ENCODE results near the gene SLC35F2. TPM values are rescaled to one million over a fixed set of nuclear protein-coding genes. Genes with fewer than 3 reads are reported as not detected.
"Not testable (repeated sequence)": the region's sequence is repeated elsewhere in the genome, so short reads cannot be mapped to it uniquely, and the experiment has no call there.

SLC35F2 gene
- polyA plus RNA-seq (2011; rRNA removed) (0.82 and 1.0 TPM in 2 replicates), polyA minus RNA-seq (2011; rRNA and poly(A)+ RNA removed) (0.21 and 1.8 TPM in 2 replicates)

DNA sequence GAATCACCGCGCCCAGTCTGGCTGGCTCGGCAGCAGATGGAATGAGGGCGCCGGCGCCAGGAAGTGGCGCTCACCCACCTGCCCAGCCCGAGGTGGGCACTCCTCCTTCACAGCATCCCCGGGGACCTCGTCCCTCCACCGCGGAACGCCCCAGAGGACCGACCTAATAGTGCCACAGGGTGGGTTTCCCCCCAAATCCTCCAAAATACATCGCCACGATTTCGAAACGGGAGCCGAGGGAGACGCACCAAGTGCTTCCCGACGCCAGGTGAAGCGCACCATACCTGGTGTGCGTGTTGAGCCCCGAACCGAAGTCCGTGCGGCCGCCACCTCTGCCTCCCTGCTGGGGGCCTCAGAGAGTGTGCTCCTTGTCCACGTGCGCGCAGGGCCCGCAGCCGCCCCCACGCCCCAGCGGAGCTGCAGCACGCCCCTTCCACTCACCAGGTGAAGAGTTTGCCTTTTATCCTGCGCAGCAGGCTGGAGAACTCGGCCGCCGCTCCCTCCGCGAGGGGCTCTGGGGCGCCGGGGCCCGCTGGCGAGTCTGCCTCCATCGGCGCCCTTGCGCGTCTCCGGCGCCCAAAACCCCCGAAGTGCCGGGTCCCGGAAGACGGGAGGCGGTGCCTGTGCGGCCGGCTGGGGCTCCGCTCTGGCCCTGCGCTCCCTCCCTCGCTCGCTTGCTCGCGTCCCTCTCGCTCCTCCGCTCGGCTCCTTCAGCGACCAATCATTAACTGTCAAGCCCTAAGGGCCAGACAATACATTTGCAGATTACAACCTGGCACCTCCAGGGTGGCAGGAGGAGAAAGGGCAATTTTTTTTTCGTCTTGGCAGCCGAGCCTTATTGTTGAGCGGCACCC is at the start of gene SLC35F2:
Gene SLC35F2 (minus strand): TSS at position 571 of the 854 bp plus-strand sequence. CDS start 20 bp downstream, at position 551.
- TF ChIP-seq, protein P1, sequence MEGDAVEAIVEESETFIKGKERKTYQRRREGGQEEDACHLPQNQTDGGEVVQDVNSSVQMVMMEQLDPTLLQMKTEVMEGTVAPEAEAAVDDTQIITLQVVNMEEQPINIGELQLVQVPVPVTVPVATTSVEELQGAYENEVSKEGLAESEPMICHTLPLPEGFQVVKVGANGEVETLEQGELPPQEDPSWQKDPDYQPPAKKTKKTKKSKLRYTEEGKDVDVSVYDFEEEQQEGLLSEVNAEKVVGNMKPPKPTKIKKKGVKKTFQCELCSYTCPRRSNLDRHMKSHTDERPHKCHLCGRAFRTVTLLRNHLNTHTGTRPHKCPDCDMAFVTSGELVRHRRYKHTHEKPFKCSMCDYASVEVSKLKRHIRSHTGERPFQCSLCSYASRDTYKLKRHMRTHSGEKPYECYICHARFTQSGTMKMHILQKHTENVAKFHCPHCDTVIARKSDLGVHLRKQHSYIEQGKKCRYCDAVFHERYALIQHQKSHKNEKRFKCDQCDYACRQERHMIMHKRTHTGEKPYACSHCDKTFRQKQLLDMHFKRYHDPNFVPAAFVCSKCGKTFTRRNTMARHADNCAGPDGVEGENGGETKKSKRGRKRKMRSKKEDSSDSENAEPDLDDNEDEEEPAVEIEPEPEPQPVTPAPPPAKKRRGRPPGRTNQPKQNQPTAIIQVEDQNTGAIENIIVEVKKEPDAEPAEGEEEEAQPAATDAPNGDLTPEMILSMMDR (IDR thresholded peaks at IDR 0.05; ENCODE audit: insufficient read depth, low read depth, low read length): no peak
- H3K36me3 ChIP-seq (ENCODE audit: control insufficient read depth, insufficient read depth, low read length): no peaks in the 10 kb centered on the region
- ChIA-PET POLR2A (no interaction called here), CTCF (no interaction called here)
- H3K27me3 ChIP-seq (ENCODE audit: control insufficient read depth, insufficient read depth, low read length): peaks cover 2% of the 10 kb centered on the region; the same call in 1 of the 2 replicates
- H3K4me3 ChIP-seq (ENCODE audit: low read depth, low read length): peak within 1 kb of the TSS; percentile 64
- no peak for DNase-seq (ENCODE audit: low read depth)

GRCh38 chr11:107908211-107908610 is 49.6 kb upstream of the SLC35F2 start:
- no peak for DNase-seq (ENCODE audit: low read depth)
- TF ChIP-seq, protein P1 (IDR thresholded peaks at IDR 0.05; ENCODE audit: insufficient read depth, low read depth, low read length): no peak
- H3K27me3 ChIP-seq (ENCODE audit: control insufficient read depth, insufficient read depth, low read length): no peaks in the 10 kb centered on the region
- no peaks in the 10 kb centered on the region for H3K36me3 ChIP-seq (ENCODE audit: control insufficient read depth, insufficient read depth, low read length)
- ChIA-PET POLR2A (no interaction called here), CTCF (no interaction called here)
- no peak overlapping the region for H3K4me3 ChIP-seq (ENCODE audit: low read depth, low read length)

GRCh38 chr11:107898270-107898669 is 39.7 kb upstream of the SLC35F2 start:
- ChIA-PET CTCF (interaction anchor here (1.1 to 2.0 kb wide), 4 partner anchors 11 to 322 kb away, joined by 3 to 7 read pairs (median 6); no protein-coding TSS in a partner anchor), POLR2A (no interaction called here)
- Histone ChIP-seq H3K36me3 (ENCODE audit: control insufficient read depth, insufficient read depth, low read length) (no peaks in the 10 kb centered on the region), H3K27me3 (ENCODE audit: control insufficient read depth, insufficient read depth, low read length) (no peaks in the 10 kb centered on the region; the same call in 1 of the 2 replicates), H3K4me3 (ENCODE audit: low read depth, low read length) (no peak overlapping the region)
- TF ChIP-seq, protein P1 (IDR thresholded peaks at IDR 0.05; ENCODE audit: insufficient read depth, low read depth, low read length): peak; percentile 54
- DNase-seq (ENCODE audit: low read depth): no peak

DNA sequence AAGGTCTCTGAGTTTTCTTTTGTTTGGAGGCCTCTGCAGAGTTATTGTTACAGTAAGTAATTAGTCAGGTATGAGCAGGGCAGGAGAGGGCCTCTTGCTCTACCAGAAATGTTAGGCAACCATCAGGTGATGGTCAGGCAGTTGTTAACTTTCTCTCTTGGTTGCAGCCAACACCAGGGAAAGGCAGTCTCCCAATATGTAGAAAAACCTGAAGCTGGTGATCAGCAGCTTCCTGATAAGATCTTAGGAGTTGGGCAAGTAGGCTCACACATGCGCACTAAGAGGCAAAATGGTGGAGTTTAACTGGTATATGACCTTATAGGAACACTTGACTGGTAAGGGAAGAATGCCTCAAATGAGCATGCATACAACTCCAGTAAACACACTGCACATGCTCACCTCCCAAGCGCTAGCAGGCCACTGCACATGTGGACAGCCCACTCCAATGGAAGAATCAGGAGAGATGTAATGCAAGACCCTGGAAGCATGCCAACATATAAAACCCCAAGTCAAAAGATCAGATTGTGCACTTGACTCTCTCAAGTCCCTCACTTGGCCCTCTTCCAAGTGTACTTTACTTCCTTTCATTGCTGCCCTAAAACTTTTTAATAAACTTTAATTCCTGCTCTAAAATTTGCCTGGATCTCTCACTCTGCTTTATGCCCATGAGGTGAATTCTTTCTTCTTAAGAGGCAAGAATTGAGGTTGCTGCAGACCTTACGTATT is 23.7 kb upstream of the SLC35F2 start:
- H3K27me3 ChIP-seq (ENCODE audit: control insufficient read depth, insufficient read depth, low read length): peaks cover 1% of the 10 kb centered on the region; the same call in 1 of the 2 replicates
- H3K36me3 ChIP-seq (ENCODE audit: control insufficient read depth, insufficient read depth, low read length): no peaks in the 10 kb centered on the region
- TF ChIP-seq, protein P1 (IDR thresholded peaks at IDR 0.05; ENCODE audit: insufficient read depth, low read depth, low read length): no peak
- no peak for DNase-seq (ENCODE audit: low read depth)
- POLR2A ChIA-PET: no interaction called here
- CTCF ChIA-PET: interaction anchor here (0.6 kb wide), 1 partner anchor 472 kb away, joined by 3 read pairs; no protein-coding TSS in a partner anchor
- no peak overlapping the region for H3K4me3 ChIP-seq (ENCODE audit: low read depth, low read length)

DNA sequence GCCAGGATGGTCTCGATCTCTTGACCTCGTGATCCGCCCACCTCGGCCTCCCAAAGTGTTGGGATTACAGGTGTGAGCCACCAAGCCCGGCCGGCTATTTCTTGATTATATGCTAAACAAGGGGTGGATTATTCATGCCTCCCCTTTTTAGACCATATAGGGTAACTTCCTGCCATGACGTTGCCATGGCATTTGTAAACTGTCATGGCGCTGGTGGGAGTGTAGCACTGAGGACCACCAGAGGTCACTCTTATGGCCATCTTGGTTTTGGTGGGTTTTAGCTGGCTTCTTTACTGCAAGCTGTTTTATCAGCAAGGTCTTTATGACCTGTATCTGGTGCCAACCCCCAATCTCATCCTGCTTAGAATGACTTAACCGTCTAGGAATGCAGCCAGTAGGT is 22.9 kb upstream of the SLC35F2 start:
- CTCF ChIA-PET: interaction anchor here (0.6 kb wide), 1 partner anchor 471 kb away, joined by 3 read pairs; no protein-coding TSS in a partner anchor

More for the DNA sequence above, 22.9 kb upstream of the SLC35F2 start:
- POLR2A ChIA-PET; DNase-seq (ENCODE audit: low read depth); H3K4me3 ChIP-seq (ENCODE audit: low read depth, low read length); H3K36me3 ChIP-seq (ENCODE audit: control insufficient read depth, insufficient read depth, low read length); H3K27me3 ChIP-seq (ENCODE audit: control insufficient read depth, insufficient read depth, low read length): not testable (repeated sequence)

Data from BJ (cell line).